ENCODE measurements around the gene CSTPP1. TPM values are rescaled to one million over a fixed set of nuclear protein-coding genes. Genes with fewer than 3 reads are reported as not detected.

The CSTPP1 gene
- total RNA-seq, 1 donor from 2014 or later = 31.5 TPM

DNA sequence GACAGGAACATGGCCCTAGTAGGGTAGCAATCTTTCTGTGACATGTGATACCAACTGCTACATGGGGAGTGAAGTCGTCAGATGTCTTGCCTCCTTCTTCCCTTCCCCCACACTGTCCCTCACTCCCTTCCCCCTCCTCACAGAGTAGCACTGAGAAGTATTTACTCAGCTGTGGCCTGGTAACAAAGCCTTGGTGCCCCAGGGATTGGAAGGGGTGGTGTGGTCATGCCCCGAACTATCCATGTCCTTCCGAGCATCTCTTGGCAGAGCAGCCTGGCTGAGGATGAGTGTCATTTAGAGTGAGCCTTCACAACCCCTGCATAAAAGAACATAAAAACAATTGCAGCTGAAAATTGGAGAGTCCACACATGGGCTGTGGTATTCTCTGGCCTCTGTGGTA, 194.0 kb downstream of the CSTPP1 start:
- TF ChIP-seq, protein P1, sequence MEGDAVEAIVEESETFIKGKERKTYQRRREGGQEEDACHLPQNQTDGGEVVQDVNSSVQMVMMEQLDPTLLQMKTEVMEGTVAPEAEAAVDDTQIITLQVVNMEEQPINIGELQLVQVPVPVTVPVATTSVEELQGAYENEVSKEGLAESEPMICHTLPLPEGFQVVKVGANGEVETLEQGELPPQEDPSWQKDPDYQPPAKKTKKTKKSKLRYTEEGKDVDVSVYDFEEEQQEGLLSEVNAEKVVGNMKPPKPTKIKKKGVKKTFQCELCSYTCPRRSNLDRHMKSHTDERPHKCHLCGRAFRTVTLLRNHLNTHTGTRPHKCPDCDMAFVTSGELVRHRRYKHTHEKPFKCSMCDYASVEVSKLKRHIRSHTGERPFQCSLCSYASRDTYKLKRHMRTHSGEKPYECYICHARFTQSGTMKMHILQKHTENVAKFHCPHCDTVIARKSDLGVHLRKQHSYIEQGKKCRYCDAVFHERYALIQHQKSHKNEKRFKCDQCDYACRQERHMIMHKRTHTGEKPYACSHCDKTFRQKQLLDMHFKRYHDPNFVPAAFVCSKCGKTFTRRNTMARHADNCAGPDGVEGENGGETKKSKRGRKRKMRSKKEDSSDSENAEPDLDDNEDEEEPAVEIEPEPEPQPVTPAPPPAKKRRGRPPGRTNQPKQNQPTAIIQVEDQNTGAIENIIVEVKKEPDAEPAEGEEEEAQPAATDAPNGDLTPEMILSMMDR (IDR thresholded peaks at IDR 0.05; ENCODE audit: insufficient read depth, low read length, poor library complexity, severe bottlenecking) = no peak
- Histone ChIP-seq H3K27me3 (ENCODE audit: control insufficient read depth, insufficient read depth, low read length) (no peaks in the 10 kb centered on the region), H3K36me3 (ENCODE audit: control insufficient read depth, insufficient read depth, low read length) (no peaks in the 10 kb centered on the region), H3K4me3 (ENCODE audit: low read depth, low read length) (no peak overlapping the region)
- DNase-seq (ENCODE audit: low read depth) = no peak

DNA sequence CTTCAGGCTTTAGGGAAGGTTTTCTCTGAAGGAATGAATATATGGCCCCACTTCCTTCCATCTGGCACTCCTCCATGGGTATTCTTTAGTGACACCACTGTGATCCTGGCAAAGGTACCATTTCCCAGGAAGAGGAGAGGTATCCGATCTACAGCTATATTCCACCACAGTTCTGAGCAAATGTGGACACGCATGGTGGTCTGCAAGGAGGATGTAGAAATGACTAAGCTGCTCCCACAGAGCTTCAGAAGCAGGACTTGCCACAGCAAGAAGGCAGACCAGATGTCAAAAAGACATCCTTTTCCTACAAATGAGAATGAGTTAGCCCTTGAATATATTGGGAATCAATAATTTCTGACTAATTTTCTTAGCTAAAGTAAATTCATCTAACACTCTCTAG, 194.6 kb downstream of the CSTPP1 start:
- Histone ChIP-seq H3K4me3 (ENCODE audit: low read depth, low read length) (no peak overlapping the region), H3K36me3 (ENCODE audit: control insufficient read depth, insufficient read depth, low read length) (no peaks in the 10 kb centered on the region), H3K27me3 (ENCODE audit: control insufficient read depth, insufficient read depth, low read length) (no peaks in the 10 kb centered on the region)
- DNase-seq (ENCODE audit: low read depth) = no peak
- TF ChIP-seq, protein P1 (IDR thresholded peaks at IDR 0.05; ENCODE audit: insufficient read depth, low read length, poor library complexity, severe bottlenecking) = no peak

DNA sequence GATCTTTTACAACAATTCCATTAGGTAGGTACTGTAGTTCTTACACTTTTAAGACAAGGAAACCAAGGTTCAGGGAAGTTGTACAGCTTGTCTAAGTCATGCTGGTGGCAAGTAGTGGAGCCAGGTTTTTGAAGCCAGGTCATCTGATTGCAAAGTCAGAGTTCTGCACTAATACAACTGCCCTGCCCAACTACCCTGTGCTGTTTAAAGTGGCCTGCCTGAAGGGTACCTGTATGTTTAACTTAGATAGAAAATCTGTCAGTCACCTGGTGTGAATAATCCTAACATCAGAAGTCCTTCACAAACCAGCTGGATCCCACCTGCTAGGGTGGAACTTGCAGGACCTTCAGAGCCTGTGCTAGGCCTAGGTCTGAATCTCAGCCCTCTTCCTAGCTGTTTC, 195.9 kb downstream of the CSTPP1 start:
- no peak for DNase-seq (ENCODE audit: low read depth)

DNA sequence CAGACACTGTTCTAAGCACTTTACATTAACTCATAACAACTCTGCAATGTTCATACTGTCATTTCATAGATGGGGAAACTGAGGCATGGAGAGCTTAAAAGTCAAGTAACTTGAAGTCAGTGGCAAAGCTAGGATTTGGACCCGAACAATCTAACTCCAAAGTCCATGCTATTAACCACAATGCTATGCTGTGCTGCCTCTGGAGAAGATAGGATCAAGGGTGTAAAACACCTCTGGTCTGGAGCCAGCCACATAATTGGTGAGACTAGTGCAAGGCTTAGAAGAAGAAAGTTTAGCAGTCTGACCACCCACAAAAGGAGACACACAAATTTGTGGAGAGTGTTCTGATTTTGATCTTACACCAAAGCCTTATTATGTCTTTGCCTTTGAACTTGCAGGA, 196.4 kb downstream of the CSTPP1 start:
- Histone ChIP-seq H3K4me3 (ENCODE audit: low read depth, low read length) (no peak overlapping the region), H3K27me3 (ENCODE audit: control insufficient read depth, insufficient read depth, low read length) (no peaks in the 10 kb centered on the region), H3K36me3 (ENCODE audit: control insufficient read depth, insufficient read depth, low read length) (peaks cover 1% of the 10 kb centered on the region)
- TF ChIP-seq, protein P1 (IDR thresholded peaks at IDR 0.05; ENCODE audit: insufficient read depth, low read length, poor library complexity, severe bottlenecking) = no peak
- DNase-seq (ENCODE audit: low read depth) = no peak

More for the DNA sequence above, 195.9 kb downstream of the CSTPP1 start:
- Histone ChIP-seq H3K4me3 (ENCODE audit: low read depth, low read length) (no peak overlapping the region), H3K27me3 (ENCODE audit: control insufficient read depth, insufficient read depth, low read length) (no peaks in the 10 kb centered on the region), H3K36me3 (ENCODE audit: control insufficient read depth, insufficient read depth, low read length) (no peaks in the 10 kb centered on the region)
- TF ChIP-seq, protein P1 (IDR thresholded peaks at IDR 0.05; ENCODE audit: insufficient read depth, low read length, poor library complexity, severe bottlenecking) = no peak

DNA sequence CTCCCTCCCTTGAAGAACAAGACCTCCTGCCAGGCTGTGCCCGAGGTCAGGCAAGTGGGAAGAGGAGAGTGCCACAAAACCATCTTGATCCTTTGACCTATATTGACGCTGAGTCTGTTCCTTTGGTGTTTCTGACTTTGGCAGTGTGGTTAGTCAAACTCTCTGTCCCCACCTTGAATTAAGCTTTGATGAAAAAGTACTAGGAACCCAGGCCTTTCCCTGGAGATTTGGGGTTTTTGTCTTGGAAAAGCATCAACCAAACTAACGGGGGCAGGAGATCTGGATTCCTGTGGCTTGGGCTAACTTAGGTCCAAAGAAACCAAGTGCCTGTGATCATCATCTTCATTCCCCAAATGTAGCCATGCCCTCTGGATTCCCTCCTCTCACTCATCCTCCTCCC, 199.8 kb downstream of the CSTPP1 start:
- DNase-seq (ENCODE audit: low read depth) = no peak
- Histone ChIP-seq H3K27me3 (ENCODE audit: control insufficient read depth, insufficient read depth, low read length) (no peaks in the 10 kb centered on the region), H3K36me3 (ENCODE audit: control insufficient read depth, insufficient read depth, low read length) (peaks cover 1% of the 10 kb centered on the region), H3K4me3 (ENCODE audit: low read depth, low read length) (no peak overlapping the region)
- TF ChIP-seq, protein P1 (IDR thresholded peaks at IDR 0.05; ENCODE audit: insufficient read depth, low read length, poor library complexity, severe bottlenecking) = no peak

DNA sequence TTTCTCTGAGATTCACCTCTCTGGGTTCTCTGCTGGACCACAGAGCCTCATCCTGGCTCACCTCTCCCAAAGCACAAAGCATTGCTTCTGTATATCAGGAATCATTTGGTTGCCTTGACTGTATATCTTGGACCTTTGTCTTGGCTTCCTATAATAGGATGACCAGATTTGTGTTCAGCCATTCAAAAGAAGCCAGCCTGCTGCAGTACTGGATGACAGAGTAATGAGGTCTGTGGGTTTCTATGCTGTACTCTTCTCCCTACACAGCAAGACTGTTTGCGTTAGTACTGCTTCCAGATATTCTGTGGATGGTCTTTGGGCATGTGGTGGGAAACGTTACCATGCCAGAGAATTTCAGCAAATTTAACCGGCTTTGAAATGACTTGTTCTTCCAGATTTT, 200.4 kb downstream of the CSTPP1 start:
- TF ChIP-seq, protein P1 (IDR thresholded peaks at IDR 0.05; ENCODE audit: insufficient read depth, low read length, poor library complexity, severe bottlenecking) = no peak
- H3K27me3 ChIP-seq (ENCODE audit: control insufficient read depth, insufficient read depth, low read length) = no peaks in the 10 kb centered on the region
- no peak for DNase-seq (ENCODE audit: low read depth)
- H3K4me3 ChIP-seq (ENCODE audit: low read depth, low read length) = no peak overlapping the region
- peaks cover 1% of the 10 kb centered on the region for H3K36me3 ChIP-seq (ENCODE audit: control insufficient read depth, insufficient read depth, low read length)

Measured in kidney epithelial cell (primary cell).